Fibroblast of lung (primary cell): ENCODE measurements around the gene COMT. TPM values are rescaled to one million over a fixed set of nuclear protein-coding genes. Genes with fewer than 3 reads are reported as not detected.

Experiments
- DNase-seq, 2 donors: peaks; one replicate each; pipeline versions ENCODE4 v3.0.0 to v3.0.0-alpha.2; 2010; ENCODE audit warnings: low read depth in 2 of 2
- H2AFZ ChIP-seq: 2 replicates; pipeline ENCODE4 v1.5.1; 2012; ENCODE audit warnings: low read length, control low read depth, inconsistent platforms
- H3K27ac ChIP-seq: 2 replicates; pipeline ENCODE4 v1.5.1; 2011; ENCODE audit warnings: low read length, control low read depth; ENCODE audit not compliant: insufficient read depth
- H3K27me3 ChIP-seq: 2 replicates; pipeline ENCODE4 v1.5.1; 2011; ENCODE audit warnings: mild to moderate bottlenecking, low read length; ENCODE audit not compliant: control insufficient read depth, insufficient read depth
- H3K36me3 ChIP-seq: 2 replicates; pipeline ENCODE4 v1.5.1; 2011; ENCODE audit warnings: low read length; ENCODE audit not compliant: control insufficient read depth, insufficient read depth
- H3K4me1 ChIP-seq: 2 replicates; pipeline ENCODE4 v1.5.1; 2011; ENCODE audit warnings: low read length; ENCODE audit not compliant: control insufficient read depth, insufficient read depth; ENCODE audit errors: extremely low read depth
- H3K4me2 ChIP-seq: 2 replicates; pipeline ENCODE4 v1.5.1; 2011; ENCODE audit warnings: low read length, control low read depth; ENCODE audit not compliant: insufficient read depth; ENCODE audit errors: extremely low read depth
- H3K4me3 ChIP-seq, 4 experiments: fragments of 200-600 bp in 1 of 4; sonication (generic) in 1 of 4; replicated peaks in 1 of 4; 2 replicates each; pipeline ENCODE4 v1.5.1; 2011 to 2016; ENCODE audit warnings: low read length in 4 of 4, low read depth in 3 of 4, mild to moderate bottlenecking in 3 of 4, control low read depth in 2 of 4, inconsistent platforms in 1 of 4, mixed read lengths in 1 of 4; ENCODE audit not compliant: insufficient read depth in 1 of 4; ENCODE audit errors: control extremely low read depth in 1 of 4
- H3K79me2 ChIP-seq: 2 replicates; pipeline ENCODE4 v1.5.1; 2012; ENCODE audit warnings: mild to moderate bottlenecking, low read length, inconsistent platforms; ENCODE audit not compliant: control insufficient read depth, insufficient read depth
- H3K9ac ChIP-seq: 2 replicates; pipeline ENCODE4 v1.5.1; 2011; ENCODE audit warnings: mild to moderate bottlenecking, low read length, control low read depth; ENCODE audit not compliant: insufficient read depth
- H3K9me3 ChIP-seq: 2 replicates; pipeline ENCODE4 v1.5.1; 2012; ENCODE audit warnings: low read depth, low read length; ENCODE audit not compliant: control insufficient read depth, insufficient read depth
- H4K20me1 ChIP-seq: 2 replicates; pipeline ENCODE4 v1.5.1; 2011; ENCODE audit warnings: low read length; ENCODE audit not compliant: control insufficient read depth, insufficient read depth; ENCODE audit errors: extremely low read depth
- EZH2 ChIP-seq: IDR thresholded peaks from 2 replicates; pipeline ENCODE4 v1.5.1; 2012; ENCODE audit warnings: low read length, control low read depth, mild to moderate bottlenecking; ENCODE audit errors: missing control alignments
- polyA plus RNA-seq, 2 donors: library from polyadenylated mRNA; depleted of rRNA in 1 of 2; stranded (reverse) in 1 of 2; unstranded in 1 of 2; fragments of >200 nt; gene quantifications; 2 replicates each; pipeline ENCODE4 v1.2.1, GENCODE V29; 2011 to 2012; ENCODE audit warnings: missing spikeins in 1 of 2
- total RNA-seq: library from RNA; depleted of rRNA; stranded (reverse); fragments of >200 nt; gene quantifications from 2 replicates; pipeline ENCODE4 v1.2.1, GENCODE V29; 2014
- TF ChIP-seq, protein P1 (sequence below), 2 donors: IDR thresholded peaks in 1 of 2; conservative IDR thresholded peaks in 1 of 2; 1 replicate in 1 of 2; 2 replicates in 1 of 2; pipeline ENCODE4 v1.5.1; 2011 to 2012; ENCODE audit warnings: low read length in 2 of 2, control low read depth in 1 of 2, inconsistent platforms in 1 of 2, low read depth in 1 of 2, mild to moderate bottlenecking in 1 of 2

The COMT gene
- total and polyA plus RNA-seq, 2 donors (not counting 1 experiment from before 2014, with no cell fraction given), result 208 to 305 TPM

DNA sequence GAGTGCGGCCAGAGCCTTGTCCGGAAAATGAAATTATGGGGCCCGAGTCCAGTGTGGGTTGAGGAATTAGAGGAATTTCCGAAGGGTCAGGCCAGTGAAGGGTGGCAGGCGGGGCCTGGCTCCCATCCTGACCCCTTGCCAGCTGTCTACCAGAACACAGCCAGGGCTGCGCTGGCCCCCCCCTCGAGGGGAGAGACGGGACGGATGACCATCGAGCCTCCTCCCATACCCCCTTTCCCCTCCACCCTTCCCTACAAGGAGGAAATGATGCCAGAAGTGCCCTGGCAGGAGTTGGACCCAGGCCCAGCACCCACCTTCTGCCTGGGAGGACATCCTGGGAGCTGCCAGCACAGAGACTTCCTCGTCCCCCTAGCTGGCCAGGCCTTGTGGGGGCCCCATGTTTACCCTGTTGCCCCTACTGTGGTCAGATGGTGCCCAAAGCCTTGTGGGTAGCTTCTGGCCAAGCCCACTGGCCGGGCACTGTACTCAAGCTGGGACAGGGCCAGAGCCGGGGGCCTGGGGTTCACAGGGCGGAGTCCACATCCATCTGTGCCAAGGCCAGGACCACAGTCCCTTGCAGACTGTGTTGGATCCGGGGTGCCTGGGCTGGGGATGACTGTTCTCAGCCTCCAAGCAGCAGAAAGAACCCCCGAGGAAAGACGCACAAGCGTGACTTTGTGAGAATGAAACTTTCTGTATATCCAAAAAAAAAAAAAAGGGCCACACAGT, 54.2 kb downstream of the COMT start:
- H3K4me1 ChIP-seq, result peaks cover 11% of the 10 kb centered on the region

DNA sequence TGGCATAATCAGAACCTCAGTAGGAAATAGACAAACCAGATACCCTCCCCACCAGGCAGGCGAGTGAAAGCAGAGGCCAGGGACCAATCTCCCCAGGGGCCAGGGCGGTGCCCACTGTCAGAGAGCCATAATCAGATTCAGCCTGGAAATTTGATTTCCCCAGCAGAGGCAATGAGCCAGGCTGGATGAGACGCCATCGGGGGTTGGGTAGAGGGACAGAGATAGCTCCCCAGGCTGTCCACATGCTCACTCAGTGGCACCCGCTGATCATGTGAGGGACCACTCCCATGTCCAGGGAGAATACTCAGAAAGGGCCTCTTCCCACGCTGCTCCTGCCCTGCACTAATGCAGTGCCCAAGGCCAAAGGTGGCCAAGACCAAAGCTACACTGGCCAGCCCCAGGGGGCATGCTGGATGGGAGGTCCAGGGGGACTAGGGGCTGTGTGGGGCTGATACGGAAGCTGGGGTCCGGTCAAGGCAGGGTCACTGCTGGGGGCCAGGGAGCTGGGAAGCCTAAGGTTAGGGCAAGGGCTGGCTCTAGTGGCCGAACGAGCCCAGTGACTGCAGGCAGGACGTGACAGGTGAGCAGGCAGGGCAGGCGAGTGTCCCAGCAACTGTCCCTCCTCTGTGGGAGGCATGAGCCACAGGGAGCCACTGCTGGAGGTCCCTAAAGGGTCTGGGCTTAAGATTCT, 55.3 kb downstream of the COMT start:
- Histone ChIP-seq H3K9ac (no peak overlapping the region), H3K27me3 (peaks cover 4% of the 10 kb centered on the region)
- DNase-seq, result no peak

More for the DNA sequence above, 54.2 kb downstream of the COMT start:
- Histone ChIP-seq H4K20me1 (no peaks in the 10 kb centered on the region), H3K79me2 (no peaks in the 10 kb centered on the region), H2AFZ (peak overlapping the region; percentile 12), H3K36me3 (no peaks in the 10 kb centered on the region), H3K9ac (no peak overlapping the region), H3K4me3 (no peak overlapping the region), H3K9me3 (no peaks in the 10 kb centered on the region), H3K27me3 (peaks cover 4% of the 10 kb centered on the region), H3K4me2 (peak overlapping the region; percentile 7), H3K27ac (no peak overlapping the region)
- peak; percentile 57 to 72 for DNase-seq
- TF ChIP-seq EZH2, result no peak
- TF ChIP-seq, protein P1, sequence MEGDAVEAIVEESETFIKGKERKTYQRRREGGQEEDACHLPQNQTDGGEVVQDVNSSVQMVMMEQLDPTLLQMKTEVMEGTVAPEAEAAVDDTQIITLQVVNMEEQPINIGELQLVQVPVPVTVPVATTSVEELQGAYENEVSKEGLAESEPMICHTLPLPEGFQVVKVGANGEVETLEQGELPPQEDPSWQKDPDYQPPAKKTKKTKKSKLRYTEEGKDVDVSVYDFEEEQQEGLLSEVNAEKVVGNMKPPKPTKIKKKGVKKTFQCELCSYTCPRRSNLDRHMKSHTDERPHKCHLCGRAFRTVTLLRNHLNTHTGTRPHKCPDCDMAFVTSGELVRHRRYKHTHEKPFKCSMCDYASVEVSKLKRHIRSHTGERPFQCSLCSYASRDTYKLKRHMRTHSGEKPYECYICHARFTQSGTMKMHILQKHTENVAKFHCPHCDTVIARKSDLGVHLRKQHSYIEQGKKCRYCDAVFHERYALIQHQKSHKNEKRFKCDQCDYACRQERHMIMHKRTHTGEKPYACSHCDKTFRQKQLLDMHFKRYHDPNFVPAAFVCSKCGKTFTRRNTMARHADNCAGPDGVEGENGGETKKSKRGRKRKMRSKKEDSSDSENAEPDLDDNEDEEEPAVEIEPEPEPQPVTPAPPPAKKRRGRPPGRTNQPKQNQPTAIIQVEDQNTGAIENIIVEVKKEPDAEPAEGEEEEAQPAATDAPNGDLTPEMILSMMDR (conservative IDR thresholded peaks at IDR 0.05 in 1 of 2, IDR thresholded peaks at IDR 0.05 in 1 of 2; ENCODE audit: low read depth in 1 of 2, low read length in 2 of 2), result no peak

More for the DNA sequence above, 55.3 kb downstream of the COMT start:
- Histone ChIP-seq H3K36me3 (no peaks in the 10 kb centered on the region), H4K20me1 (no peaks in the 10 kb centered on the region), H3K79me2 (no peaks in the 10 kb centered on the region), H3K4me3 (no peak overlapping the region), H3K9me3 (no peaks in the 10 kb centered on the region), H3K27ac (no peak overlapping the region), H2AFZ (no peak overlapping the region), H3K4me1 (peaks cover 11% of the 10 kb centered on the region), H3K4me2 (no peak overlapping the region)
- no peak for TF ChIP-seq EZH2
- TF ChIP-seq, protein P1 (conservative IDR thresholded peaks at IDR 0.05 in 1 of 2, IDR thresholded peaks at IDR 0.05 in 1 of 2; ENCODE audit: low read depth in 1 of 2, low read length in 2 of 2), result no peak
